Loucy (cell line): ENCODE results near the gene HOXB4.

Experiments used
- H2AFZ ChIP-seq: fragments of 200-600 bp; sonication (generic); 2 replicates; pipeline ENCODE4 v1.6.0; 2016; ENCODE audit warnings: antibody characterized with exemption, mild to moderate bottlenecking, low read length, moderate library complexity
- H3F3A ChIP-seq: fragments of 200-600 bp; 2 replicates; pipeline ENCODE4 v1.6.0; 2016; ENCODE audit warnings: antibody characterized with exemption, low read depth, mild to moderate bottlenecking
- H3K27me3 ChIP-seq: fragments of 200-600 bp; sonication (generic); 2 replicates; pipeline ENCODE4 v1.6.1; 2014; ENCODE audit warnings: low read length, mild to moderate bottlenecking; ENCODE audit not compliant: insufficient read depth, poor library complexity, severe bottlenecking
- H3K36me3 ChIP-seq: fragments of 200-600 bp; sonication (generic); 2 replicates; pipeline ENCODE4 v1.6.1; 2016; ENCODE audit warnings: low read length; ENCODE audit not compliant: insufficient read depth
- H3K4me1 ChIP-seq: fragments of 200-600 bp; sonication (generic); 2 replicates; pipeline ENCODE4 v1.5.1; 2014; ENCODE audit warnings: low read length, mild to moderate bottlenecking; ENCODE audit not compliant: insufficient read depth, poor library complexity, severe bottlenecking
- H3K4me2 ChIP-seq: fragments of 200-600 bp; sonication (generic); 2 replicates; pipeline ENCODE4 v1.6.0; 2014; ENCODE audit warnings: antibody characterized with exemption, low read length, low read depth, mild to moderate bottlenecking; ENCODE audit not compliant: poor library complexity, severe bottlenecking
- H3K4me3 ChIP-seq: fragments of 200-600 bp; sonication (generic); 2 replicates; pipeline ENCODE4 v1.5.1; 2014; ENCODE audit warnings: low read length, mild to moderate bottlenecking, mixed read lengths; ENCODE audit not compliant: poor library complexity, severe bottlenecking
- H3K79me2 ChIP-seq: fragments of 200-600 bp; sonication (generic); 2 replicates; pipeline ENCODE4 v1.6.1; 2014; ENCODE audit warnings: low read length; ENCODE audit not compliant: insufficient read depth
- H3K9ac ChIP-seq: fragments of 200-600 bp; sonication (generic); 2 replicates; pipeline ENCODE4 v1.6.0; 2014; ENCODE audit warnings: mild to moderate bottlenecking, low read depth, low read length, moderate library complexity; ENCODE audit not compliant: poor library complexity, severe bottlenecking
- H3K9me2 ChIP-seq: fragments of 200-600 bp; sonication (generic); replicated peaks from 2 replicates; pipeline ENCODE4 v1.6.1; 2016; ENCODE audit warnings: low read depth, low read length, mixed read lengths
- H3K9me3 ChIP-seq: fragments of 200-600 bp; sonication (generic); 2 replicates; pipeline ENCODE4 v1.6.1; 2014; ENCODE audit warnings: mild to moderate bottlenecking, antibody characterized with exemption, low read length, low read depth; ENCODE audit not compliant: insufficient read depth
- H4K20me1 ChIP-seq: fragments of 200-600 bp; sonication (generic); 2 replicates; pipeline ENCODE4 v1.6.0; 2014; ENCODE audit warnings: antibody characterized with exemption, low read length, mild to moderate bottlenecking; ENCODE audit not compliant: insufficient read depth, poor library complexity, severe bottlenecking
- CTCF ChIP-seq: fragments of 200-600 bp; sonication (generic); conservative IDR thresholded peaks from 2 replicates; pipeline ENCODE4 v1.5.1; 2014; ENCODE audit warnings: mild to moderate bottlenecking, antibody characterized with exemption, low read length
- EZH2phosphoT487 ChIP-seq: fragments of 200-600 bp; IDR thresholded peaks from 2 replicates; pipeline ENCODE4 v1.6.1; 2018; ENCODE audit warnings: antibody characterized with exemption, mild to moderate bottlenecking, moderate library complexity, borderline replicate concordance

The HOXB4 gene

GRCh38 chr17:48577946-48578615 is at the start of gene HOXB4:
Gene HOXB4 (minus strand): TSS chr17:48578350. CDS start chr17:48578319, 31 bp downstream.
- Histone ChIP-seq H3K4me1 (peaks cover 62% of the 10 kb centered on the region), H3F3A (peaks cover 12% of the 10 kb centered on the region), H3K9me3 (no peaks in the 10 kb centered on the region), H3K9me2 (no peaks in the 10 kb centered on the region), H3K27me3 (peaks cover 28% of the 10 kb centered on the region), H2AFZ (no peak within 1 kb of the TSS), H3K4me3 (peak within 1 kb of the TSS; percentile 89), H3K79me2 (peaks cover 98% of the 10 kb centered on the region), H4K20me1 (peaks cover 79% of the 10 kb centered on the region), H3K9ac (peak within 1 kb of the TSS; percentile 100), H3K4me2 (peak within 1 kb of the TSS; percentile 98), H3K36me3 (peaks cover 57% of the 10 kb centered on the region)
- TF ChIP-seq EZH2phosphoT487 (no peak), CTCF (no peak)

GRCh38 chr17:48627118-48627597 is 49.0 kb upstream of the HOXB4 start:
- H3K9me3 ChIP-seq: no peaks in the 10 kb centered on the region
- peak overlapping the region; percentile 95 for H3K4me2 ChIP-seq
- peaks cover 24% of the 10 kb centered on the region for H4K20me1 ChIP-seq
- H3F3A ChIP-seq: no peaks in the 10 kb centered on the region
- peak overlapping the region; percentile 98 for H3K9ac ChIP-seq
- H2AFZ ChIP-seq: no peak overlapping the region
- TF ChIP-seq EZH2phosphoT487: no peak
- H3K79me2 ChIP-seq: peaks cover 98% of the 10 kb centered on the region
- H3K4me1 ChIP-seq: peaks cover 48% of the 10 kb centered on the region
- H3K9me2 ChIP-seq: no peaks in the 10 kb centered on the region
- H3K36me3 ChIP-seq: peaks cover 5% of the 10 kb centered on the region; the same call in 1 of the 2 replicates
- H3K27me3 ChIP-seq: peaks cover 28% of the 10 kb centered on the region
- peak overlapping the region; percentile 89 for H3K4me3 ChIP-seq

- Histone ChIP-seq H2AFZ (no peak within 1 kb of the TSS), H3K4me2 (peak within 1 kb of the TSS; percentile 98), H3K27me3 (peaks cover 31% of the 10 kb centered on the region)
Measured at GRCh38 chr17:48626245-48627117, 48.3 kb upstream of the HOXB4 start, which contains the start of gene HOXB9. Gene HOXB9 (minus strand): TSS chr17:48626358. CDS start chr17:48626269, 89 bp downstream.

More at GRCh38 chr17:48626245-48627117, 48.3 kb upstream of the HOXB4 start, which contains the start of gene HOXB9:
- no peaks in the 10 kb centered on the region for H3K9me2 ChIP-seq
- H3K36me3 ChIP-seq: peaks cover 8% of the 10 kb centered on the region; the same call in 1 of the 2 replicates
- H3F3A ChIP-seq: no peaks in the 10 kb centered on the region
- peak within 1 kb of the TSS; percentile 100 for H3K9ac ChIP-seq
- TF ChIP-seq CTCF: no peak
- TF ChIP-seq EZH2phosphoT487: no peak
- peaks cover 98% of the 10 kb centered on the region for H3K79me2 ChIP-seq
- peaks cover 24% of the 10 kb centered on the region for H4K20me1 ChIP-seq
- H3K4me1 ChIP-seq: peaks cover 44% of the 10 kb centered on the region
- H3K4me3 ChIP-seq: peak within 1 kb of the TSS; percentile 89
- H3K9me3 ChIP-seq: no peaks in the 10 kb centered on the region
